Measurements from ENCODE around the gene CERCAM. TPM values are rescaled to one million over a fixed set of nuclear protein-coding genes. Genes with fewer than 3 reads are reported as not detected.
A peak's percentile ranks its signal among the peaks of the same experiment; 100 is the strongest.
"Not testable (repeated sequence)": the region's sequence is repeated elsewhere in the genome, so short reads cannot be mapped to it uniquely, and the experiment has no call there.

The CERCAM gene
- total RNA-seq, 2 experiments from 2014 or later: 3.3 to 3.5 TPM

DNA sequence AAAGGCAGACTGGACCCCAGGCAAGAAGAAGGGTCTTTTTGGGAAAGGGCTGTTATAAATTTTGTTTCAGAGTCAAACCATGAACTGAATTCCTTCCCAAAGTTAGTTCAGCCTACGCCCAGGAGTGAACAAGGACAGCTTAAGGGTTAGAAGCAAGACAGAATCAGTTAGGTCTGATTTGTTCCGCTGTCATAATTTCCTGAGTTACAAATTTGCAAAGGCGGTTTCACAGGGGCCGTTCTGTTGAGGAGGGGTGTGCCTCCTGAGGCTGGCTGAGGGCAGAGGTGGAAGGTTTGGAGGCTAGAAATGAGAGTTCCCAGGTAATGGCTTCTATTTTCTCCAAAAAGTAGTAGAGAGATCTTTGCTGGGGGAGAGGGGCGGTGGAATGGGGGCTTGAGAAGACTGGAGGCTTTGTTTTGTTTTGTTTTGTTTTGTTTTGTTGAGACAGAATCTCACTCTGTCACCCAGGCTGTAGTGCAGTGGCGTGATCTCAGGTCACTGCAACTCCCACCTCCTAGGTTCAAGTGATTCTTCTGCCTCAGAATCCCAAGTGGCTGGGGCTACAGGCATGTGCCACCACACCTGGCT lies 4.1 kb upstream of the CERCAM start:
- CTCF ChIA-PET: interaction anchor here (0.6 kb wide), 1 partner anchor 144 kb away, joined by 3 read pairs; no protein-coding TSS in a partner anchor
- no peaks in the 10 kb centered on the region for H3K36me3 Mint-ChIP-seq (ENCODE audit: low read depth)
- H3K27ac Mint-ChIP-seq: no peak overlapping the region
- DNase-seq (no peak), ATAC-seq (no peak)
- H3K9me3 Mint-ChIP-seq: no peaks in the 10 kb centered on the region
- no peak overlapping the region for H3K4me3 Mint-ChIP-seq
- TF ChIP-seq, protein P1, sequence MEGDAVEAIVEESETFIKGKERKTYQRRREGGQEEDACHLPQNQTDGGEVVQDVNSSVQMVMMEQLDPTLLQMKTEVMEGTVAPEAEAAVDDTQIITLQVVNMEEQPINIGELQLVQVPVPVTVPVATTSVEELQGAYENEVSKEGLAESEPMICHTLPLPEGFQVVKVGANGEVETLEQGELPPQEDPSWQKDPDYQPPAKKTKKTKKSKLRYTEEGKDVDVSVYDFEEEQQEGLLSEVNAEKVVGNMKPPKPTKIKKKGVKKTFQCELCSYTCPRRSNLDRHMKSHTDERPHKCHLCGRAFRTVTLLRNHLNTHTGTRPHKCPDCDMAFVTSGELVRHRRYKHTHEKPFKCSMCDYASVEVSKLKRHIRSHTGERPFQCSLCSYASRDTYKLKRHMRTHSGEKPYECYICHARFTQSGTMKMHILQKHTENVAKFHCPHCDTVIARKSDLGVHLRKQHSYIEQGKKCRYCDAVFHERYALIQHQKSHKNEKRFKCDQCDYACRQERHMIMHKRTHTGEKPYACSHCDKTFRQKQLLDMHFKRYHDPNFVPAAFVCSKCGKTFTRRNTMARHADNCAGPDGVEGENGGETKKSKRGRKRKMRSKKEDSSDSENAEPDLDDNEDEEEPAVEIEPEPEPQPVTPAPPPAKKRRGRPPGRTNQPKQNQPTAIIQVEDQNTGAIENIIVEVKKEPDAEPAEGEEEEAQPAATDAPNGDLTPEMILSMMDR (IDR thresholded peaks at IDR 0.05): no peak
- peaks cover 6% of the 10 kb centered on the region for H3K4me1 Mint-ChIP-seq (ENCODE audit: low read depth)
- intact Hi-C loops (cut with micrococcal nuclease): no loop called here
- H3K27me3 Mint-ChIP-seq: peaks cover 33% of the 10 kb centered on the region
- POLR2A ChIA-PET: interaction anchor here (1.0 kb wide), 1 partner anchor 32 kb away, joined by 3 read pairs; no protein-coding TSS in a partner anchor

DNA sequence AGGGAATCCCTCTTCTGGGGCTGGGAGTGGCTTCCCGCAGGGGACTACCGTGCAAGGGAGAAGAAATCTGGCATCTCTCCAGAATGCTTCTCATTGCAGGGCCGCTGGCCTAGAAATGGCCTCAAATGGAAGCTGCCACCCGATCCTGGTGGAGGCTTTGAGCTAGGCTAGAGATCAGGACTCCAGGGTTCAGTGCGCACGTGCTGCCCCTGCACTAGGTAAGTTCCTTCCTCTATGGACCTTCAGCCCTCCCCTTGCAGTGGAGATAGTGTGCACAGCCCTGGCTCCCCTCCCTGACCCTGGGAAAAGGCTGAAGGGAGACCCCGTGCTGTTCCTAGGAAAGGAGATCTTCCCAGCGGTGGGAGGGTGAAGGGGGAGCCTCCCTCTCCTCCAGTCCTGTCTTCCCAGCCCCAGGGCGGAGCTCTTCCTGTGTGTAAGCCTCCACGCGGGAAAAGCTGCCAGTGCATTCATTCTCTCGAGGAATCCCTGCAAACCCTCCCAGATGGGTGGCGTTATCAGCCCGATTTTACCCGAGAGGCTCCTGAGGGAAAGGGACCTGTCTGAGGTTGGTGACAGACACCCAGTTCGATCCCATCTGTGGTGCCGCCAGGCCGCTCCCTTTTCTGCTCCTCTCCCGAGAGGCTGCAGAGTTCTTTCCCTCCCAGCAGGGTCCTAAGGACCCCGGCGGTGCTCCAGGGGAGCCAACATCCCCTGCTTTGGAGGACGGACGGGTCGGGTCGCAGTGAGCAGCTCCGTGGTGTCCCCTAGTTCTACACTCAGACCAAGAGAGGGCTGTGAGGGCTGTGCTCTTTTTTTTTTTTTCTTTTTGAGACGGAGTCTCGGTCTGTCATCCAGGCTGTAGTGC lies 1.4 kb upstream of the CERCAM start:
- DNase-seq (no peak), ATAC-seq (no peak)
- intact Hi-C loops (cut with micrococcal nuclease): no loop called here
- TF ChIP-seq, protein P1 (IDR thresholded peaks at IDR 0.05): no peak
- no peaks in the 10 kb centered on the region for H3K36me3 Mint-ChIP-seq (ENCODE audit: low read depth)
- no peaks in the 10 kb centered on the region for H3K9me3 Mint-ChIP-seq
- ChIA-PET CTCF (interaction anchor here (0.7 to 3.4 kb wide), 24 partner anchors 9 to 509 kb away, joined by 3 to 26 read pairs (median 4); no protein-coding TSS in a partner anchor), POLR2A (interaction anchor here (1.1 to 1.7 kb wide), 2 partner anchors 8 to 56 kb away, joined by 3 to 4 read pairs; no protein-coding TSS in a partner anchor)
- peaks cover 6% of the 10 kb centered on the region for H3K4me1 Mint-ChIP-seq (ENCODE audit: low read depth)
- peaks cover 28% of the 10 kb centered on the region for H3K27me3 Mint-ChIP-seq
- H3K4me3 Mint-ChIP-seq: peak overlapping the region; percentile 73
- no peak overlapping the region for H3K27ac Mint-ChIP-seq

- peaks cover 6% of the 10 kb centered on the region for H3K4me1 Mint-ChIP-seq (ENCODE audit: low read depth)
- H3K27me3 Mint-ChIP-seq: peaks cover 22% of the 10 kb centered on the region
- no peaks in the 10 kb centered on the region for H3K9me3 Mint-ChIP-seq
- CTCF ChIA-PET: interaction anchor here (0.7 to 3.4 kb wide), 25 partner anchors 9 to 508 kb away, joined by 3 to 26 read pairs (median 4); no protein-coding TSS in a partner anchor
- TF ChIP-seq, protein P1 (IDR thresholded peaks at IDR 0.05): peak; percentile 85
- H3K27ac Mint-ChIP-seq: no peak overlapping the region
- intact Hi-C loops (cut with micrococcal nuclease): no loop called here
- peak overlapping the region; percentile 73 for H3K4me3 Mint-ChIP-seq
- ATAC-seq (peak; percentile 83), DNase-seq (peak; percentile 78)
- no peaks in the 10 kb centered on the region for H3K36me3 Mint-ChIP-seq (ENCODE audit: low read depth)
- POLR2A ChIA-PET: interaction anchor here (1.1 to 1.7 kb wide), 2 partner anchors 9 to 57 kb away, joined by 3 to 4 read pairs; no protein-coding TSS in a partner anchor
These were observed 502 bp upstream of the CERCAM start for GRCh38 chr9:128420060-128420650.

DNA sequence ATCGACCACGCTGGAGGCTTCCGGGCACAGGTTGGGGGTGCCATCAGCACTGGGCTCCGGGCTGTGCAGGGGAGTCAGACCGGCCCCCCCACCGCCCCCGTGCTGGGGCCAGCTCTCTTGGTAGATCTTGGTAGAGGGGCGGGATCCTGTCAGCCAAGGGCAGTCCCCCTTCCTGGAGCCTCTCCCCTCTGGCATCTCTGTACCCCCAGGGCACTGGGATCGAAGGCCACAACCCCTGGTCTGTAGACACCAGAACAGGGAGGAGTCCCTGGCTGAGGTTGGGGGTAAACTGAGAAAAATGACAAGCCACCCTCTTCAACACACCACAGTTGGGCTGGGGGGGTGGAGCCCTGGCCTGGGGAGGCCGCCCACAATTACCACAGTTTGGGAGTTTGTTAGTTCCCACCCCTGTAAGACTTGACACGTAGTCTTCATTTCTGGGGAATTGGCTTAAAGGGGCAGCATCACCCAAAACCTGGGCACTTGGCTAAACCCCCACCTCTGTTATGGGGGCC lies 882 bp downstream of the CERCAM start:
- POLR2A ChIA-PET: interaction anchor here (0.8 to 1.8 kb wide), 3 partner anchors 10 to 51 kb away, joined by 3 to 4 read pairs (median 4); partner anchors contain the start of gene URM1
- ATAC-seq (peak; percentile 17), DNase-seq (peak; percentile 49)
- Mint-ChIP-seq H3K27me3 (peaks cover 12% of the 10 kb centered on the region), H3K27ac (no peak overlapping the region), H3K4me1 (ENCODE audit: low read depth) (peaks cover 6% of the 10 kb centered on the region), H3K36me3 (ENCODE audit: low read depth) (no peaks in the 10 kb centered on the region), H3K4me3 (peak overlapping the region; percentile 56), H3K9me3 (no peaks in the 10 kb centered on the region)
- CTCF ChIA-PET: interaction anchor here (0.8 to 3.4 kb wide), 6 partner anchors 11 to 129 kb away, joined by 3 to 26 read pairs (median 16); no protein-coding TSS in a partner anchor
- intact Hi-C loops (cut with micrococcal nuclease): no loop called here
- TF ChIP-seq, protein P1 (IDR thresholded peaks at IDR 0.05): no peak

DNA sequence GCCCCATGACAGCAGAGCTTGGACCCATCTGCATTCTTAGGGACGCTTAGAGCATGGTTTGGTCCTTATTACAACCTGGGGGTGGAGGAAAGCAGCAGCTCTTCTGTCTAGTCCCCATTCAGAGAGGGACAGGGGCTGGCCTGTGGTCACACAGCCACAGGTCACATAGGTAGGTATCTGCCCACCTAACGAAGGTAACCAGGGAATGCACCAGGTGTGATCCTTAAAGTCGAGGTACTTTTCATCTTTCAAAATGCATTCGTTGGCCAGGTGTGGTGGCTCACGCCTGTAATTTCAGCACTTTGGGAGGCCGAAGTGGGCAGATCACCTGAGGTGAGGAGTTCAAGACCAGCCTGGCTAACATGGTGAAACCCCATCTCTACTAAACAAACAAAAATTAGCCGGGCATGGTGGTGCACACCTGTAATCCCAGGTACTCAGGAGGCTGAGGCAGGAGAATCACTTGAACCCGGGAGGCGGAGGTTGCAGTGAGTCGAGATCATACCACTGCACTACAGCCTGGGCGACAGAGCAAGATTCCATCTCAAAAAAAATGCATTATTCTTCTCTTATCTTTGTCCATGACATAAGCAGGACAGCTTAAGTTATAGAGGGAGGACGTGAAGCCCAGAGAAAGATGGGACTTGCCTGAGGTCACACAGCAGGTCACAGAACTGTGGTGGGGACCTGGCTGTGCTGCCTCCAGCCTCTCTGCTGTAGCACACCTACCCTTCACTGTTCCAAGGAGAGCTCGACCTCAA lies 1.5 kb downstream of the CERCAM start:
- ChIA-PET POLR2A (interaction anchor here (0.7 to 1.8 kb wide), 2 partner anchors 10 to 12 kb away, joined by 3 to 4 read pairs; no protein-coding TSS in a partner anchor), CTCF (interaction anchor here (0.8 to 3.4 kb wide), 5 partner anchors 15 to 130 kb away, joined by 3 to 26 read pairs (median 16); no protein-coding TSS in a partner anchor)
- intact Hi-C loops (cut with micrococcal nuclease); H3K4me3 Mint-ChIP-seq; H3K9me3 Mint-ChIP-seq; DNase-seq; ATAC-seq; H3K27ac Mint-ChIP-seq; H3K36me3 Mint-ChIP-seq (ENCODE audit: low read depth); H3K27me3 Mint-ChIP-seq; H3K4me1 Mint-ChIP-seq (ENCODE audit: low read depth): not testable (repeated sequence)
